ENCODE results near the gene DDX6.
"Not testable (repeated sequence)": the region's sequence is repeated elsewhere in the genome, so short reads cannot be mapped to it uniquely, and the experiment has no call there.

The DDX6 gene

GRCh38 chr11:118791111-118791960 lies at the start of gene DDX6:
Gene DDX6, minus strand, starts transcription at chr11:118791164. Its CDS starts 4,913 bp downstream, at chr11:118786251.
- peak; percentile 82 for DNase-seq

- DNase-seq, result no peak
Measured at GRCh38 chr11:118838905-118839553, 48.1 kb upstream of the DDX6 start.

GRCh38 chr11:118837868-118838267 lies 46.9 kb upstream of the DDX6 start:
- no peak for DNase-seq

- no peak for DNase-seq
Measured at GRCh38 chr11:118834427-118835028, 43.6 kb upstream of the DDX6 start.

GRCh38 chr11:118827118-118827517 lies 36.2 kb upstream of the DDX6 start:
- no peak for DNase-seq

GRCh38 chr11:118822936-118823510 lies 32.1 kb upstream of the DDX6 start:
- not testable (repeated sequence) for DNase-seq

- peak; percentile 78 for DNase-seq
Measured at GRCh38 chr11:118820412-118821357, 29.7 kb upstream of the DDX6 start.

- DNase-seq, result not testable (repeated sequence)
Measured at GRCh38 chr11:118820025-118820379, 29.0 kb upstream of the DDX6 start.

- DNase-seq, result no peak
Measured at GRCh38 chr11:118819334-118820024, 28.5 kb upstream of the DDX6 start.

- DNase-seq, result no peak
Measured at GRCh38 chr11:118818130-118818529, 27.2 kb upstream of the DDX6 start.

GRCh38 chr11:118813551-118813950 lies 22.6 kb upstream of the DDX6 start:
- no peak for DNase-seq

- no peak for DNase-seq
Measured at GRCh38 chr11:118812485-118812884, 21.5 kb upstream of the DDX6 start.

GRCh38 chr11:118807800-118808778 lies 17.1 kb upstream of the DDX6 start:
- DNase-seq, result no peak

- DNase-seq, result peak; percentile 27
Measured at GRCh38 chr11:118806400-118806799, 15.4 kb upstream of the DDX6 start.

- DNase-seq, result no peak
Measured at GRCh38 chr11:118804094-118804493, 13.1 kb upstream of the DDX6 start.

GRCh38 chr11:118799372-118799771 lies 8.4 kb upstream of the DDX6 start:
- DNase-seq, result no peak

- DNase-seq, result no peak
Measured at GRCh38 chr11:118797510-118797909, 6.5 kb upstream of the DDX6 start.

- DNase-seq, result no peak
Measured at GRCh38 chr11:118792570-118793124, 1.7 kb upstream of the DDX6 start.

GRCh38 chr11:118791961-118792569 lies 1.1 kb upstream of the DDX6 start:
- no peak for DNase-seq
